Stimulated activated CD8-positive, alpha-beta memory T cell treated with anti-CD3 and anti-CD28 coated beads, Interleukin-12 subunit alpha, Interleukin-12 subunit beta, amount 100 ng/mL, for 24 hours (primary cell): Measurements from ENCODE around the gene UBN1.

ENCODE experiments used
- DNase-seq: peaks from one replicate; pipeline ENCODE4 v3.0.0-alpha.2; 2020; ENCODE audit errors: extremely low read depth

UBN1 gene

DNA sequence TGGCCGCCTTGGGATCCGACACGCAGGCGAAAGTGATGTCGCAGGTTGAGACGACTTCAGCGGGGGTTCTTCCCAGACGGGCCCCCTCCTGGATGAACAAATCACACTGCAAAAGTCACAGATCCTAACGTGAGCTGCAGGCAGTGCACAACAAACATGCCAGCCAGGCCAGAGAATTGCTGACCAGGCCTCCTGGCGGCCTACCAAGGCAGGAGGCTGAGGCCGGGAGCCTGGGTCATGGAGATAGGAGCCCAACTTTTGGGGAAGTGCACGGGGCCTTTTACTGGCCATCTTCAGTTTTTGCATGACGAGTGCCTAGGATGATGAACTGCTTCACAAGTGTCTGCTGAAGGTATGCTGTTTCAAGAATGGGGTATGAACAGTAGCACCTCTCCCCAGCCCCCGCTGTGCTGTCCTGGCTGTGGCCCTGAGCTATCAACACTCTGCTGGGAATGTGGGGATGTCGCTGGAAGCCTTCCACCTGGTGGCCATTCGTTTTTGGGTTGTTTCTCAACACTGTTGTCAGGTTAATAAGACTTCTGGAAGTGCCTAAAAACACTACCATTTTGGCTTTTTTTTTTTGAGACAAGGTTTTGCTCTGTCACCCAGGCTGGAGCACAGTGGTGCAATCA, 32.6 kb upstream of the UBN1 start:
- DNase-seq = no peak

DNA sequence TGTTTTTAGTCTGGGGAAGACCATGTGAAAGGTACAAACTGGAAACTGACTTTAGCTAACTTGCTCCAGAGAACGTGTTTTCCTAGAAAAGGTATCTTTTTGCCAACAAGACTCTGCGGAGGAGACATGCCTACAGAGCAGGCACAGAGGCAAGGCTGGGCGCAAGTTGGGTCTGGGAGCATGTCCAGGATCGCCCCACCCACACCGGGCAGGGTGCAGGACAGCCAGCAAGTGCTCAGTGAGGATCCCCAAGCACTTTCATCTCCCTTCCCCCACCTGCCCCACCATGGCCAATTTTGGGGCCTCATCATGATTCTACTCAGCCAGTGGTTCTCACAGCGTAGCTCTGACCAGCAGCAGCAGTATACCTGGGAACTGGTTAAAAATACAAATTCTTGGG, 26.6 kb upstream of the UBN1 start:
- no peak for DNase-seq

- no peak for DNase-seq
These were observed 22.1 kb upstream of the UBN1 start for GRCh38 chr16:4825196-4825595.

DNA sequence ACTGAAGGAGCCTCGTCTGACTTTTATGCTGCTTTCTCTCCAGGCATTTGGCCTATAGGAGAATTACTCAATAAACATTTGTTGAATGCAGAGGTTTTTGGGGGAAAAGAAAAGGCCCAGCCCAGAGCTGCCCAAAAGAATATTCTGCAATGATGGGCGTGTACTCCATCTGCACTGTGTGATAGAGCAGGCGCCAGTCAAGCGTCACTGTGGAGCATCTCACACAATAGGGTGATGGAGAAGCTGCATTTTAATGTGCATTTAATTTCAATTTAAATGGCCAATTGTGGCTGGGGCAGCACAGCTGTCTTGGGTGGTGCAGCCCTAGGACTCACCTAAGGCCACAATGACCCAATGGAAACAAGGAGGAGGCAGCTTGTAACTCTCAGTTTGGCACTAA, 20.8 kb upstream of the UBN1 start:
- no peak for DNase-seq

- no peak for DNase-seq
These were observed 20.3 kb upstream of the UBN1 start for GRCh38 chr16:4826980-4827379.

DNA sequence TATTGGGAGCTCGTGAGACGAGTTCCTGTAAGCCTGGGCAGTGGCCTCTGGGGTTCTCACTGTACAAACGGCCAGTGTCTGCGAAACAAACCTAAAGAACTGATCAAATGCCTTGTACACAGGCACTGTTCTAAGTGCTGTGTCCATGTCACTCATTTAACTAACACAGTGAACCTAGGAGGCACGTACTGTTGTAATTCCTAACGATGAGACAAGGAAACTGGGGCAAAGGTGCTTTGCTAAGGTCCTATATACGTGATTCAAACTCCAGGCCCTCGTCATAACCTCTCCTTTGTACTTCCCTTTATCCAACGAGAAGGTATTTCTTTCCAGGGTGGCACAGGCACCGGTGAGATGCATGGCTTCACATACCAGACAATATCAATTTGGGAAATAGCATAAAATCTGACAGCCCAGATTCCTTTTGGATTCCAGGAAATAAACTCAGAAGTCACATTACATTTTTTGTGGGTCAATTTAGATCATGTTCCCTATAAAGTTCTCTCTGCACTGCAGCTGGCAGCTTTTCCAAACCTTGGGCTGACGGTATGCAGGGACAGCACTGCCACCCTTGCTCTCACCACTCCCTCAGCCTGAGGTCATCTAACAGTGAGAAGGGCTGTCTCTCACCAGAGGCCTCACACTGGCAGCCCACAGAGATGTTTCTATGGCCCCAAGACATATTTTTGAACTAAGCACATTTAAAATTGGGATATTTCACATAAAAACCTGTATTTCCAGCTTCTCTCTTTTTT, 18.5 kb upstream of the UBN1 start:
- DNase-seq = no peak

DNA sequence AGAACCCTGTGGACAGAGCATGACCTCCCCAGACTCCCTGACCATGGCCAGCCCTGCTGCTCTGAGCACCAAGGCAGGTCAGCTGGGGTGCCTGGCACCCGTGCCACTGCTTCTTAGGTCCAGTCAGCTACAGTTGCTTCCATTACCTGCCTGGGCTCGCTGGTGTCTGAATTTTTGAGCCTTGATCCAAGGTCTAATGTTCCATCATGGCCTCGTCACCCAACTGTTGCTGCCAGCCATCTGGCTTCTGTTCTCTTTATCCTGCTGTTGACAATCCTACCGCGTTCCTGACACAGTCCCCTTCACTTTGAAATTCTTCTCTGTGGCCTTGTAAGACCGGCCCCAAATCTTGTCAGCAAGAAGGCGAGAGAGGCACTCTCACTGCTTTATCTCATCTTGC, 16.9 kb upstream of the UBN1 start:
- DNase-seq = no peak

- no peak for DNase-seq
These were observed 15.7 kb upstream of the UBN1 start for GRCh38 chr16:4831616-4832015.

GRCh38 chr16:4832698-4833343, 14.5 kb upstream of the UBN1 start:
- DNase-seq = no peak

DNA sequence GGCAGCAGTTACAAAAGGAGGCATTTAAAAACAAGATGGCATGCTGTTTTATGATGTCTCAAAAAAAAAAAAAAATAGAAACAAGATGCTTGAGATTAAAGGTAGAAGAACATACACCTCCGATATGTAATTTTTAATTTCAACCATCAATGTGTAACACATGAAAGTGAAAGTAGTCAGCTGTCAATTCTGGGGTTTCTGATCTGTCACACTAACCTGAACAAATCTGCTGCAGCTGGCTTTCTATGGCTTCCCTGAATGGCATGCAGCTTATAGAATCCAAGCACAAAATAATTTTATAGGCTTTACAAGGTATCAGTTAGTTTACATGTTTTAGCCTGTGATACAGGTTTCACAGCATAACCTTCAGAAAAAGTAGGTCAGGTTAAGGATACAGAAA, 13.7 kb upstream of the UBN1 start:
- DNase-seq = no peak

GRCh38 chr16:4836727-4837126, 10.6 kb upstream of the UBN1 start:
- no peak for DNase-seq

DNA sequence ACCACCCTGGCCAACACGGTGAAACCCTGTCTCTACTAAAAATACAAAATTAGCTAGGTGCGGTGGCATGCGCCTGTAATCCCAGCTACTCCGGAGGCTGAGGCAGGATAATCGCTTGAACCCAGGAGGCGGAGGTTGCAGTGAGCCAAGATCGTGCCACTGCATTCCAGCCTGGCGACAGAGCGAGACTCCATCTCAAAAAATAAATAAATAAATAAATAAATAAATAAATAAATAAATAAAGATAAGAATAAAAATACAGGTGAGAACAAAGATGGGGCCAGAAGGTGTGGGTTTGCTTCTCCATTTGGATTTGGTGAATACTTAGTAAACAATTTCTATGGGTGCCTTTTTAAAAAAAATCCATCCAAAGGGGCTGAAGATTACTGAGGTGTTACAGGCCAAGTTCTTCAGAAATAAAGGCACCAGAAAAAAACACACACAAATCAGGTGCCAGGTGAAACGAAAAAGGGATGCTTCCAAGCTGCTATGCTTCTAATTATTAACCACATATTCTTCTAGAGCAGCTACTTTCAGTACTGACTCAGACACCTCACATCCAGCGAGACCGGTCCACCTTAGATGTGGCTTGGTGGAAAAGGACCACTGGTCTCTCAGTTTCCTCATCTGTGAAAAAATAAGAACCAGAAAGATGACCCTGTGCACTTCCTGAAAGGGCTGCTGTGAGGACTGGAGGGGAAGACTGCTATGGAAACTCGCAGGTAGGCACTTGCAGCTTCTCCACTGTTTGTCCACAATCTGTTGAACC, 9.4 kb upstream of the UBN1 start:
- DNase-seq = no peak

- DNase-seq = no peak
These were observed 7.3 kb upstream of the UBN1 start for GRCh38 chr16:4839942-4840341.

GRCh38 chr16:4840984-4841383, 6.3 kb upstream of the UBN1 start:
- no peak for DNase-seq

DNA sequence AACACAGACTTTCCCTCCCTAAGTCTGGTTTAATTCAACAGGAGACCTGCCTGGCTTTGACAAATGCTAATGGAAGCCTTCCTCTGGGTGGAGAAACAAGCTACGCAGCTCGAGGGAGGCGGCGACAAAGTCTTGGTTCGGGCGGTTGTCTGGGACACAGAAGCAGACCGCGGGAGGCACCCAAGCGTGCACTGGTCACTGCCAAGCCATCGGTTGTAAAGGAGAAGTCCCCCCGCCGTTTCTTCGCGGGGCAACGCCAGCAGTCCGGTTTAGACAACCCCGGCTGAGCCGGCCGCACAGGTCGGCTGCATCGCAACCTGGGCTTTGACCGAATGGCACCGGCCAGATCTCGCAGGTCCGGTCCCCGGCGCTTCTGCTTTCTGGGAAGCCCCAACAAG, 779 bp upstream of the UBN1 start:
- no peak for DNase-seq

DNA sequence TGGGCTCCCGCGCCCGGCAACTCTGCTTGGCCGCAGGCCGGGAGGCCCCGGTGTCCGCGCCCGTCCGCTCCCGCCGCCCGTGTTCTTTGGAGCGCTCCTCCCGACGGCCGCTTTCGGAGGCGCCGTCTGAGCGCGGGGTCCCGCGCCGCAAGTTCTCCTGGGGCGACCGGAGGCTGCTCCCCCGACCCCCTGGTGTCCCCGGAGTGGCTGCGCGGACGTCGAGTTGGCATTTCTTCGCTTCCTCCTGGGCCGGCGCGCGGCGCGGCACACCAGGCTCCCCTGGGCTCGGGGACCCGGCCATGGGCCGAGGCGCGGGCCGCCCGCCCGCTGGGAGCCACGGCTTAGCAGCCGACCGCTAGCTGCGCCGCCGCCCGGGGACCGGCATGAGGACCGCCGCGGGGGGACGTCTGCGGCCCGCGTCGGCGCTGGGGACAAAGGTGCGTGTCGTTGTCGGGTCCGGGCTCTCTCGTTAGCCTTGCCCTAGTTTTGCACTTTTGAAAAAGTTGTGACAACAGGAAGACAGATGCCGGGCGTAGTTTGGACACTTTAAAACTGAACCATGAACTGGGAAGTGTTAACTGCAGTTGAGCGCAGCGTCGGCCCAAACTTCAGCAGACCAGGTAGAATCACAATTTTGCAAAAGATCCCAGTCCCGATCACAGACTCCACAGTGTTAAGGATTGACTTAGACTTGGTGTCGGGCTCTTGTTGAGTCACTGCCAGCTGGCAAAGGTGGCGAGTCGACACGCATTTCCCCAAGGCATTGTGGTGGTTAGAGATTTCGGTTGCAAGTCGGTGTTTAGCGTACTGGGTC, 700 bp downstream of the UBN1 start:
- DNase-seq = no peak

DNA sequence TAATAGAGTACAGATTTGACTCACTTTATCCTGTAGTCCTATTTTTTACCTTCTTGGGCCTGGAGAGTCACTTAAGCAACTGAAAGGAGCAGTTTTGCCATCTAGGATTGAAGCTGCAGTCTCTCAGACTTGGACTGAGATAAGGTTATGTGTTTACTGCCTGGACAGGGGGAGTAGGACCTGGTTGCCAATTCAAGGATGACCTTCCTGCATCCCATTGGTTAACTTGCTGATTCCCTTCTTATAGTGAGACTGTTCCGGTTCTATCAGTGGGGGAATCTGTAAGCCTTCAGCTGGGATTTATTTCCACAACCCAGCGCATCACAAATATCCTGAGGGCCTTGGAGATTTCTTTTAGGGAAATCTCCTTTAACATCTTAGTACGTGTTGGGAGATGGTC, 2.9 kb downstream of the UBN1 start:
- no peak for DNase-seq

- DNase-seq = no peak
These were observed 5.1 kb downstream of the UBN1 start for GRCh38 chr16:4852221-4852872.

DNA sequence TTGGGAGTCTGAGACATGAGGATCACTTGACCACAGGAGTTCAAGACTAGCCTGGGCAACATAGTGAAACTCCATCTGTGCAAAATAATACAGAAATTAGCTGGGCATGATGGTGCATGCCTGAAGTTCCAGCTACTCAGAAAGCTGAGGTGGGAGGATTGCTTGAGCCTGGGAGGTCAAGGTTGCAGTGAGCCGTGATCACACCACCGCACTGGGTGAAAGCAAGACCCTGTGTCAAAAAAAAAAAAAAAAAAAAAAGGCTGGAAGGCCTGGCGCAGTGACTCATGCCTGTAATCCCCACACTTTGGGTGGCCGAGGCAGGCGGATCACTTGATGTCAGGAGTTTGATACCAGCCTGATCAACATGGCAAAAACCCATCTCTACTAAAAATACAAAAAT, 8.1 kb downstream of the UBN1 start:
- DNase-seq = no peak

GRCh38 chr16:4855804-4856203, 8.5 kb downstream of the UBN1 start:
- no peak for DNase-seq
